Heart right ventricle (tissue), 16 donors: ENCODE results near the gene TEC. TPM values are rescaled to one million over a fixed set of nuclear protein-coding genes. Genes with fewer than 3 reads are reported as not detected.

Source experiments
- ATAC-seq, 8 donors: fragments of 200-7000 bp; cut with Tn5 transposase; one replicate each; pipeline ENCODE4 v1.9.1; 2020; ENCODE audit warnings: mild to moderate bottlenecking in 8 of 8, moderate library complexity in 8 of 8, moderate number of reproducible peaks in 1 of 8
- DNase-seq, 2 donors: peaks; one replicate each; pipeline ENCODE4 v3.0.0-alpha.2; 2020
- H3K27ac ChIP-seq, 10 donors: fragments of 200-600 bp; sonication (generic) in 2 of 10; one replicate each; pipeline versions ENCODE4 v1.5.0 to v1.8.0; 2020 to 2022; ENCODE audit warnings: mild to moderate bottlenecking in 3 of 10
- H3K27me3 ChIP-seq, 7 donors: fragments of 200-600 bp; one replicate each; pipeline ENCODE4 v1.8.0; 2021 to 2022; ENCODE audit warnings: mild to moderate bottlenecking in 2 of 7
- H3K36me3 ChIP-seq, 9 donors: fragments of 200-600 bp; sonication (generic) in 1 of 9; one replicate each; pipeline versions ENCODE4 v1.5.0 to v1.8.0; 2020 to 2022; ENCODE audit warnings: mild to moderate bottlenecking in 2 of 9
- H3K4me1 ChIP-seq, 9 donors: fragments of 200-600 bp; sonication (generic) in 1 of 9; one replicate each; pipeline versions ENCODE4 v1.5.0 to v1.8.0; 2020 to 2022; ENCODE audit warnings: mild to moderate bottlenecking in 4 of 9
- H3K4me3 ChIP-seq, 10 donors: fragments of 200-600 bp; sonication (generic) in 2 of 10; one replicate each; pipeline versions ENCODE4 v1.5.0 to v1.8.0; 2020 to 2022; ENCODE audit warnings: mild to moderate bottlenecking in 7 of 10, moderate library complexity in 2 of 10
- H3K9me3 ChIP-seq, 11 donors: fragments of 200-600 bp in 10 of 11; sonication (generic) in 2 of 11; one replicate each; pipeline versions ENCODE4 v1.5.0 to v1.8.0; 2013 to 2022; ENCODE audit warnings: mild to moderate bottlenecking in 2 of 11, control low read depth in 1 of 11, moderate library complexity in 1 of 11
- CTCF ChIP-seq, 9 donors: fragments of 200-600 bp; sonication (generic) in 2 of 9; IDR thresholded peaks; one replicate each; pipeline versions ENCODE4 v1.5.0 to v1.8.0; 2021 to 2022; ENCODE audit warnings: antibody characterized with exemption in 9 of 9, mild to moderate bottlenecking in 5 of 9, moderate library complexity in 1 of 9
- WGBS, 2 donors: extraction: QIAGEN DNeasy Blood & Tissue Kit; methylation state at CpG; one replicate each; pipeline ENCODE4 v1.1.7; 2013; ENCODE audit warnings: inconsistent platforms in 1 of 2; 5-methylcytosine and 5-hydroxymethylcytosine counted together
- intact Hi-C, 10 donors: fragments of 100-400 bp; cut with DNase I; formaldehyde crosslinking; loops; one replicate each; pipeline versions ENCODE4 v1.11.1 to v1.14.2; 2022
- polyA plus RNA-seq, 2 donors: library from polyadenylated mRNA; stranded (reverse); fragments of 200-250 nt; gene quantifications; one replicate each; pipeline ENCODE4 v1.2.3, GENCODE V29; 2013
- total RNA-seq, 10 donors: library from RNA; stranded (reverse); fragmentation: NEBNext Ultra II Directional in 3 of 10; extraction: Animal tissue kit (Norgen Biotek cat#: 25700) in 3 of 10; gene quantifications; one replicate each; pipeline versions ENCODE4 v1.2.1 to v1.2.4, GENCODE V29; 2021 to 2023
- donor health status: Arrhythmogenic right ventricular cardiomyopathy.
- donor health status: ischemic (EF 13 %, LVEDD 7.1; RV severe dilation, severe dysfunction).
- donor health status: healthy with polysubstance abuse.
- donor health status: DM: no; HTN: yes; CAD: no.
- donor health status: DM: no; HTN: no; CAD: no.
- donor health status: ischemic (EF 25% LVEDD 6.9; RV normal size, moderate dysfunction).
- donor health status: ischemic (EF 25% LVEDD 5.7; RV mildly dilated, moderate dysfunction).
- donor health status: healthy.
- donor health status: DM: yes; HTN: yes; CAD: no.
- donor health status: Ischemic cardiomyopathy.
- donor health status: ischemic (EF 35%, LVEDD 5.7; RV mildly dilated, moderate dysfunction).
- donor health status: nonischemic (EF 11% LVEDD 7.7; RV severe dilation, severe dysfunction).
- donor health status: DM: yes; HTN: yes; CAD: no.
- donor health status: PGD.
- donor health status: ischemic (EF 29% LVEDD 5.4; RV normal size, mild dysfunction).
- donor health status: nonischemic (EF 23%, LVEDD 6.1; RV moderate dilation, normal function).

Gene TEC
- total and polyA plus RNA-seq, 12 donors = 1.0 to 3.6 (median 2.2) TPM

- 83 to 84% methylated on average over 1 of the region's 1 CpG for WGBS, 2 donors
- no peak for DNase-seq
Observed at GRCh38 chr4:48105230-48105629, 164.4 kb downstream of the TEC start.

GRCh38 chr4:48103483-48104139 lies 166.0 kb downstream of the TEC start:
- H3K9me3 ChIP-seq = no peaks in the 10 kb centered on the region
- no peak overlapping the region for H3K27ac ChIP-seq
- 91 to 98% methylated on average over 3 of the region's 3 CpGs for WGBS, 2 donors
- no peaks in the 10 kb centered on the region for H3K36me3 ChIP-seq
- no peak for DNase-seq
- TF ChIP-seq CTCF (IDR thresholded peaks at IDR 0.05) = no peak
- H3K27me3 ChIP-seq = no peaks in the 10 kb centered on the region
- intact Hi-C loops = no loop called here
- H3K4me1 ChIP-seq = no peaks in the 10 kb centered on the region
- H3K4me3 ChIP-seq = no peak overlapping the region
- ATAC-seq = no peak

More at GRCh38 chr4:48105230-48105629, 164.4 kb downstream of the TEC start:
- Histone ChIP-seq H3K27me3 (no peaks in the 10 kb centered on the region), H3K27ac (no peak overlapping the region), H3K9me3 (no peaks in the 10 kb centered on the region), H3K4me3 (no peak overlapping the region), H3K4me1 (no peaks in the 10 kb centered on the region), H3K36me3 (no peaks in the 10 kb centered on the region)
- TF ChIP-seq CTCF (IDR thresholded peaks at IDR 0.05) = no peak
- no peak for ATAC-seq
- intact Hi-C loops = no loop called here

GRCh38 chr4:48102303-48102702 lies 167.3 kb downstream of the TEC start:
- H3K4me1 ChIP-seq = no peaks in the 10 kb centered on the region
- no peak overlapping the region for H3K4me3 ChIP-seq
- no peaks in the 10 kb centered on the region for H3K27me3 ChIP-seq
- H3K36me3 ChIP-seq = no peaks in the 10 kb centered on the region
- H3K27ac ChIP-seq = no peak overlapping the region
- no peaks in the 10 kb centered on the region for H3K9me3 ChIP-seq
- 79 to 88% methylated on average over 3 of the region's 3 CpGs for WGBS, 2 donors
- DNase-seq (no peak), ATAC-seq (no peak)
- TF ChIP-seq CTCF (IDR thresholded peaks at IDR 0.05) = no peak
- intact Hi-C loops = no loop called here

GRCh38 chr4:48100256-48100655 lies 169.4 kb downstream of the TEC start:
- ATAC-seq (no peak), DNase-seq (no peak)
- no peak for TF ChIP-seq CTCF (IDR thresholded peaks at IDR 0.05)
- WGBS, 2 donors = 67 to 73% methylated on average over 1 of the region's 1 CpG
- intact Hi-C loops = no loop called here
- Histone ChIP-seq H3K27me3 (peaks cover 0 to 6% (median 0%) of the 10 kb centered on the region in 7 donors), H3K4me3 (no peak overlapping the region), H3K9me3 (no peaks in the 10 kb centered on the region), H3K27ac (no peak overlapping the region), H3K36me3 (no peaks in the 10 kb centered on the region), H3K4me1 (no peaks in the 10 kb centered on the region)
